ENCODE measurements around the gene ANAPC1. TPM values are rescaled to one million over a fixed set of nuclear protein-coding genes. Genes with fewer than 3 reads are reported as not detected.
"Not testable (repeated sequence)": the region's sequence is repeated elsewhere in the genome, so short reads cannot be mapped to it uniquely, and the experiment has no call there.

The ANAPC1 gene
- 46.4 and 52.2 TPM in 2 replicates for total RNA-seq

GRCh38 chr2:111883661-111884591, at the start of gene ANAPC1:
TSS of gene ANAPC1 (minus strand) at chr2:111884193. CDS start at chr2:111880825, 3,368 bp downstream.
- peak in 1 of 2 donors; percentile 80 for DNase-seq (ENCODE audit: low read depth in 2 of 2)

DNA sequence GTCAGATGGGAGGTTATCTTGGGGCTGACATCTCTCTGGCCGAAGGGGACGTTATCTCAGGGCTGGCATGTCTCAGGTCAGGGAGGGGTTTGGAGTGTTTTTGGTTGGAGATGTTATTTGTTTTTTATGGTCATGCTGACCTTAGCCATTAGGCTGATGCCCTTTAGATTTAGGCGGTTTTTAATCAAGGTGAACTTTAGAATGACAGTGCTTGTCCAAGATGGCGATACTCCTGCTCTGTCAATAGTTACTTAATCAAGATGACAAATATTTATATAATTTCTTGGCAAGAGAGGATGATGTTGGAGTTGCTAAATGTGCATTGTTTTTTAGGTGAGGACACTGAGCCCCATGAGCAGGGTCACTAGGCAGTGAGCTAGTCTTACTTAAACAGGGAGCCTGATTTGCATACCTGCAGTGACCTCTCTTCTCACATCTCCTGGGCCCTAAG, 48.9 kb upstream of the ANAPC1 start:
- no peak for DNase-seq (ENCODE audit: low read depth in 2 of 2)

- DNase-seq (ENCODE audit: low read depth in 2 of 2), result peak; percentile 70 to 84
These were observed 46.9 kb upstream of the ANAPC1 start for GRCh38 chr2:111930875-111931274.

GRCh38 chr2:111930409-111930808, 46.4 kb upstream of the ANAPC1 start:
- no peak for DNase-seq (ENCODE audit: low read depth in 2 of 2)

GRCh38 chr2:111927723-111928122, 43.7 kb upstream of the ANAPC1 start:
- no peak for DNase-seq (ENCODE audit: low read depth in 2 of 2)

DNA sequence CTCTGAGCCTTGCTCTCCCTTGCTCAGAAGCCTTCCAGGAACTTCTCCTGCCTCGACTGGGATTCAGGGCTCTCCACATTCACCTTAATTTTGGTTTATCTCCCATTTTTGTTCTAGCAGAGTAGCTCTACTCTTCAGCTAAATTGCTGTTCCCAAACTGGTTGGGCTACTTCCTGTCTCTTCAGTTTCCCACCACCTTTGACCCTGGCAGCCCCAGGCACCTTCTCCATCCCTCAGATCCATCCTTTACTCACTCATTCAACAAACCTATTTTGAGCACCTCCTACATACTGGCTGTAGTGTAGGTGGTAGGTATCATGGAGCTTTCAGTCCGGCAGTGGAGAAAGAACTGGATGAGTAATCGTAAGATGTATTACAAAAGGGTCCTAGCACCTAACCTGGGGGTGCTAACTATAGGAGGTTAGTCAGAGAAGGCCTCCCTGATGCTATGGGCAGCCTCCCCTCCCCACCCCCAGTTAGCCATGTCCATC, 40.7 kb upstream of the ANAPC1 start:
- no peak for DNase-seq (ENCODE audit: low read depth in 2 of 2)

DNA sequence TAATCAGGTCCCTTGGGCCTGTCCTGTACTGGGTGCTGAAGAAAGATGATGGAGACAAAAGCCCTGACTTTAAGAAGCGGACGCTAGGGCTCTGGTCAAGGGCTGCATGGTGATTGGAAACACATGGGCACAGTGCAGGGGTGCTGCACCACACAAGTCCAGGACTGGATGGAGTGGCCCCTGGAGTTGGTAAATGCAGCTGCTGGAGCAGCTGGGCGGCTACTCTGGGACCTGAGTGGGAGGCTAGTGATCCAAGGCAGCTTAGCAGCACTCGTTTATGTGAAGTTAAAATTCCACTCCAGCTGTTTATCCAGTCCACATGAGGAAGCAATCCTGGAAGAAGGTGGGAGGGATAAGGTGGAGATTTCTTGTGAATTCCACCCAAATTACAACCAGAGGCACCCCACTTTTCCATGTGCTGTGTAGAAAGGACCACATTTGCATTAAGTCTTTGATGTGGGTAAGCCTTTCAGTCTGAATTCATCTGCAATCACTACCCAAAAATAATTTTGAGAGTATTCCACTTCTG, 39.3 kb upstream of the ANAPC1 start:
- DNase-seq (ENCODE audit: low read depth in 2 of 2), result no peak

DNA sequence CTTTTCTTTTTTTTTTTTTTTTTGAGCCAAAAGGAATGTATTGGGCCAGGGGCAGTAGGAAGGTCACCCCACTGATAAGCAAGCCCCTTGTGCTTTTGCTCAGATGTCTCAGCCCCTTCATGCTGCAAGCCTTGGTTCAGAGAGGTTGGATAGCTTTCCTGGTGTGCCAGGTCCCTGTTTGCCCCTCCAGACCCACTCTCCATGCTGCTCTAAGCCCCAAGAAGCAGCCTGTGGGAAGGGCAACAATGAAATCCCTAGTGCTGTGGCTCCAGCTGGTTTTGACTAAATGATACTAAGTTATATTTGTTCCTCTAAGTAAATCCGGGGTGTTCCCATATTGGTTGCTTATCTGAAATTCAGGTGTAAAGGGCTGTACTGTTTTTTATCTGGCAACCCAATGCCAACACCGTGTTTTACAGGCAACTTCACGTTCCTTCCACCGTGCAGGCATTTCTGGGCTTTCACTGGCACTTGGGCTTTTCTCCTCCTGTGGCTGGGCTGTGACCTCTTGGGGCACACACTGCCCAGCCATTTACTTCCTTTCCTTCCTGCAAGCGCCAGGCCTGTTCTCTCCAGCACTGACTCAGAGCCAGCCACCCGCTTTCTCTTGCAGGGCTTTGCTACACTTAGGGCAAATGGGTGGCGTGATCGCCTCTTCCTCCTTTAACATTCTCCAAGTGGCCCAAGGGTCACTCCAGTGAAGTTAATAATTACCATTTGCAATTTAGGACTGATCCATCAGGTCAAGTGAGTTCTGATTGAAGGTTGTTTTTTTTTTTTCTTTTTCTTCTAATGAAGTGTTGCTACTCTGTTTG, 36.0 kb upstream of the ANAPC1 start:
- DNase-seq (ENCODE audit: low read depth in 2 of 2), result peak in 1 of 2 donors; percentile 85

GRCh38 chr2:111919365-111919764, 35.4 kb upstream of the ANAPC1 start:
- DNase-seq (ENCODE audit: low read depth in 2 of 2), result no peak

GRCh38 chr2:111918383-111918806, 34.4 kb upstream of the ANAPC1 start:
- no peak for DNase-seq (ENCODE audit: low read depth in 2 of 2)

GRCh38 chr2:111917106-111917505, 33.1 kb upstream of the ANAPC1 start:
- no peak for DNase-seq (ENCODE audit: low read depth in 2 of 2)

GRCh38 chr2:111912547-111912946, 28.6 kb upstream of the ANAPC1 start:
- DNase-seq (ENCODE audit: low read depth in 2 of 2), result no peak

- DNase-seq (ENCODE audit: low read depth in 2 of 2), result not testable (repeated sequence)
These were observed 27.4 kb upstream of the ANAPC1 start for GRCh38 chr2:111911295-111911977.

GRCh38 chr2:111910609-111911277, 26.8 kb upstream of the ANAPC1 start:
- DNase-seq (ENCODE audit: low read depth in 2 of 2), result no peak

DNA sequence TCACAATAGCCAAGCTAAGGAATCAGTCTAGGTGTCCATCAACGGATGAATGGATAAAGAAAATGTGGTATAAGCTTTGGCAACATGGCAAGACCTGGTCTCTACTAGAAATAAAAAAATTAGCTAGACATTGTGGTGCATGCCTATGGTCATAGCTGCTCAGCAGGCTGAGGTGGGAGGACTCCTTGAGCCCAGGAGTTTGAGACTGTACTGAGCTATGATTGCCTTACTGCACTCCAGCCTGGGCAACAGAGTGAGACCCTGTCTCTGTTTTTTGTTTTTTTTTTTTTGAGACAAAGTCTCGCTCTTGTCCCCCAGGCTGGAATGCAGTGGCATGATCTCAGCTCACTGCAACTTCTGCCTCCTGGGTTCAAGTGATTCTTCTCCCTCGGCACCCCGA, 26.0 kb upstream of the ANAPC1 start:
- not testable (repeated sequence) for DNase-seq (ENCODE audit: low read depth in 2 of 2)

- DNase-seq (ENCODE audit: low read depth in 2 of 2), result no peak
These were observed 25.1 kb upstream of the ANAPC1 start for GRCh38 chr2:111909079-111909478.

DNA sequence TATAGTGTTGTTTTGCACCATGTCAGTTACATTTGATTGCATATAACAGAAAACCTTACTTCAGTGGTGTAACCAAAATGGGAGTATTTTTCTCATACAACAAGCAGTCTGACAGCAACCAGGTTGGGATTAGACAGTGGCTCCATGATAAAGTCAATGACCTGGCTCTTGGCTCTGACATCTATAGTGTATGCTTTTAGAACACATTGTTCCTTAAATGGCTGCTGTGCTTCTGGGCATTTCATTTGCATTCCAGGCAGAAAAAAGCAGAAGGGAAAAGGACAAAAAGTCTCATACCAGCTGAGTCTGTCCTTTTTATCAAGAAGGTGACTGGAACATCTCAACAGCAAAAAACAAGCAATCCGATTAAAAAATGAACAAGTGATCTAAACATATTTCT, 24.6 kb upstream of the ANAPC1 start:
- DNase-seq (ENCODE audit: low read depth in 2 of 2), result no peak

DNA sequence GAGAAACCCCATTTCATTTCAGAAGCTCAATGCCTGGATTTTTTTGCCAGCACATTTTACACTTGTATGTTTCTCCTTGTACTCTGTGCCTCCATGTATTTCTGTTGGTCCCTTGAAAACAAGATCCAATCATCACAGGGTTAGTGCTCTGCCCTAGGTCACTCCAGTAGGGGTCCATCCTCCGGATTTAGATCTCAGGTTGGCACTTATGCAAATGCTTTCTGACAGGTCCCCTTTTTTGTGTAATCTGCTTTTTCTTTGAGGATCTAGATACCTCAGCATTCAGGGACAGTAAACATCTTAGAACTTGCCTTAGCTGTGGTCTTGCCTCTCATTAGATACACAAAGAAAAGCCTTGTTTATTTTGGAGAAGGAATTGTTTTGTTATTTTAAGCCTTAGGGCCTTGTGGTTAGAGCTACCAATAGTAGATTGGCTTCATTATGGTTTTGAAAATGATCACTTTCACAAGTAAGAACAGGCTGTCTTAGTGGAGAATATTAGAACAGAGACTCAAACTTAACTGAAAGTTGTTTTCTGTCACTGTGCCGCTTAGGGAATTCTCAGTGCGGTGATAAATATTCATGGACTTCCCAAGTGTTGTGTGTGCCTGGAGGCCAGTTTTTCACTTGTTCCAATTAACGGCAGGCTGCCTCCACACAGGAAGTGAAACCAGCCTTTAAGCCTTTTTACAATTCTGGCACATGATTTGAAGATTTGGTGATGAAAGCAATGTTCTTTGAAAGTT, 22.2 kb upstream of the ANAPC1 start:
- peak in 1 of 2 donors; percentile 37 for DNase-seq (ENCODE audit: low read depth in 2 of 2)

GRCh38 chr2:111905475-111905869, 21.5 kb upstream of the ANAPC1 start:
- not testable (repeated sequence) for DNase-seq (ENCODE audit: low read depth in 2 of 2)

Data from dermis microvascular lymphatic vessel endothelial cell (primary cell).